Thymus (tissue), 11 donors: ENCODE data around the gene ATXN8OS. TPM values are rescaled to one million over a fixed set of nuclear protein-coding genes. Genes with fewer than 3 reads are reported as not detected.

Experiments
- DNase-seq, 9 donors: peaks; one replicate each; pipeline ENCODE4 v3.0.0-alpha.2; 2013; ENCODE audit warnings: low spot score in 9 of 9, low read depth in 6 of 9, missing footprints in 1 of 9
- H3K27ac ChIP-seq, 2 donors: one replicate each; pipeline ENCODE4 v1.5.1; 2013; ENCODE audit warnings: control low read depth in 1 of 2, low read depth in 1 of 2, low read length in 1 of 2, mild to moderate bottlenecking in 1 of 2, moderate library complexity in 1 of 2
- H3K27me3 ChIP-seq, 2 donors: one replicate each; pipeline ENCODE4 v1.5.1; 2013; ENCODE audit warnings: low read length in 1 of 2; ENCODE audit not compliant: control insufficient read depth in 2 of 2, insufficient read depth in 1 of 2
- H3K36me3 ChIP-seq, 2 donors: one replicate each; pipeline ENCODE4 v1.5.1; 2013; ENCODE audit warnings: low read length in 1 of 2, mild to moderate bottlenecking in 1 of 2, moderate library complexity in 1 of 2; ENCODE audit not compliant: control insufficient read depth in 2 of 2, insufficient read depth in 2 of 2
- H3K4me1 ChIP-seq, 2 donors: one replicate each; pipeline ENCODE4 v1.5.1; 2013; ENCODE audit warnings: low read length in 2 of 2; ENCODE audit not compliant: control insufficient read depth in 2 of 2, insufficient read depth in 2 of 2
- H3K4me3 ChIP-seq, 2 donors: one replicate each; pipeline ENCODE4 v1.5.1; 2013; ENCODE audit warnings: low read length in 2 of 2, control low read depth in 1 of 2, mild to moderate bottlenecking in 1 of 2
- H3K9me3 ChIP-seq, 2 donors: one replicate each; pipeline ENCODE4 v1.5.1; 2013; ENCODE audit warnings: low read length in 1 of 2, mild to moderate bottlenecking in 1 of 2; ENCODE audit not compliant: control insufficient read depth in 2 of 2, insufficient read depth in 1 of 2
- WGBS: extraction: QIAGEN DNeasy Blood & Tissue Kit; methylation state at CpG from one replicate; pipeline ENCODE4 v1.1.7; 2013; 5-methylcytosine and 5-hydroxymethylcytosine counted together
- polyA plus RNA-seq: library from polyadenylated mRNA; stranded (reverse); fragments of 200-250 nt; gene quantifications from one replicate; pipeline ENCODE4 v1.2.3, GENCODE V29; 2013
- total RNA-seq: library from RNA; stranded (reverse); fragments of 120-200 nt; gene quantifications from one replicate; pipeline ENCODE4 v1.2.4, GENCODE V29; 2013
- donor health status: healthy.

ATXN8OS gene
- total and polyA plus RNA-seq, 2 donors: not detected

- Histone ChIP-seq H3K4me3 (no peak overlapping the region), H3K27me3 (no peaks in the 10 kb centered on the region), H3K4me1 (no peaks in the 10 kb centered on the region), H3K36me3 (no peaks in the 10 kb centered on the region), H3K9me3 (no peaks in the 10 kb centered on the region), H3K27ac (no peak overlapping the region)
- no peak for DNase-seq
- 89% methylated on average over 1 of the region's 1 CpG for WGBS
These were observed 70.7 kb downstream of the ATXN8OS start for GRCh38 chr13:70178346-70178745.

Other genes starting within 250 kb of the ATXN8OS start
- gene KLHL1, start 626 bp downstream of the ATXN8OS start, total RNA-seq: 0.05 TPM
- gene KLHL1, start 626 bp downstream of the ATXN8OS start, polyA plus RNA-seq: 0.05 TPM